Stimulated activated CD8-positive, alpha-beta memory T cell treated with anti-CD3 and anti-CD28 coated beads, Interleukin-4, amount 100 ng/mL, for 24 hours (primary cell): ENCODE data around the gene MRPS18A.
A peak's percentile ranks its signal among the peaks of the same experiment; 100 is the strongest.

Source experiments
- DNase-seq: peaks from one replicate; pipeline ENCODE4 v3.0.0-alpha.2; 2020; ENCODE audit warnings: low read depth

The MRPS18A gene

GRCh38 chr6:43687437-43688347, at the start of gene MRPS18A:
MRPS18A (minus strand) TSS chr6:43687791; CDS start chr6:43687779, 12 bp downstream.
- DNase-seq: peak; percentile 78

GRCh38 chr6:43736844-43737243, 49.3 kb upstream of the MRPS18A start:
- no peak for DNase-seq

- DNase-seq: no peak
These were observed 48.7 kb upstream of the MRPS18A start for GRCh38 chr6:43736211-43736786.

- no peak for DNase-seq
These were observed 48.1 kb upstream of the MRPS18A start for GRCh38 chr6:43735642-43736199.

- no peak for DNase-seq
These were observed 46.7 kb upstream of the MRPS18A start for GRCh38 chr6:43734294-43734665.

GRCh38 chr6:43733471-43734293, 46.1 kb upstream of the MRPS18A start:
- DNase-seq: peak; percentile 22

- DNase-seq: no peak
These were observed 43.0 kb upstream of the MRPS18A start for GRCh38 chr6:43730634-43731033.

- no peak for DNase-seq
These were observed 41.9 kb upstream of the MRPS18A start for GRCh38 chr6:43729537-43729936.

- no peak for DNase-seq
These were observed 41.0 kb upstream of the MRPS18A start for GRCh38 chr6:43728586-43728985.

GRCh38 chr6:43727634-43728033, 40.0 kb upstream of the MRPS18A start:
- no peak for DNase-seq

- DNase-seq: no peak
These were observed 38.3 kb upstream of the MRPS18A start for GRCh38 chr6:43725643-43726580.

GRCh38 chr6:43724914-43725642, 37.5 kb upstream of the MRPS18A start:
- peak; percentile 76 for DNase-seq

- DNase-seq: no peak
These were observed 36.8 kb upstream of the MRPS18A start for GRCh38 chr6:43724354-43724753.

GRCh38 chr6:43723737-43724295, 36.2 kb upstream of the MRPS18A start:
- DNase-seq: peak; percentile 57

GRCh38 chr6:43722920-43723545, 35.4 kb upstream of the MRPS18A start:
- no peak for DNase-seq

GRCh38 chr6:43720999-43721398, 33.4 kb upstream of the MRPS18A start:
- DNase-seq: no peak

- DNase-seq: no peak
These were observed 31.9 kb upstream of the MRPS18A start for GRCh38 chr6:43719511-43719910.

GRCh38 chr6:43718387-43719105, 31.0 kb upstream of the MRPS18A start:
- DNase-seq: no peak

GRCh38 chr6:43717822-43718221, 30.2 kb upstream of the MRPS18A start:
- no peak for DNase-seq
